SK-N-SH treated with all-trans-retinoic acid at 6 μM for 48 hours (cell line): ENCODE measurements around the gene HIKESHI.

Experiments used
- ARNTL ChIP-seq: fragments of 450-650 bp; formaldehyde crosslinking; IDR thresholded peaks from 2 replicates; pipeline ENCODE4 v1.5.0; 2020; ENCODE audit warnings: low read depth, mild to moderate bottlenecking, moderate library complexity, borderline replicate concordance
- CREB5 ChIP-seq: fragments of 250-450 bp; sonication (Bioruptor Pico); IDR thresholded peaks from 2 replicates; pipeline ENCODE4 v1.5.1; 2020; ENCODE audit warnings: low read depth, mild to moderate bottlenecking, moderate library complexity
- CSDC2 ChIP-seq: fragments of 250-450 bp; sonication (Bioruptor Pico); IDR thresholded peaks from 2 replicates; pipeline ENCODE4 v1.5.0; 2020; ENCODE audit warnings: mild to moderate bottlenecking, moderate library complexity
- CSRNP3 ChIP-seq: fragments of 250-450 bp; sonication (Bioruptor Pico); IDR thresholded peaks from 2 replicates; pipeline ENCODE4 v1.5.1; 2021; ENCODE audit warnings: mild to moderate bottlenecking, moderate library complexity
- GLIS3 ChIP-seq: fragments of 250-450 bp; sonication (Bioruptor Pico); IDR thresholded peaks from 2 replicates; pipeline ENCODE4 v1.5.0; 2020; ENCODE audit warnings: mild to moderate bottlenecking, moderate library complexity
- PATZ1 ChIP-seq: fragments of 250-450 bp; sonication (Bioruptor Pico); IDR thresholded peaks from 2 replicates; pipeline ENCODE4 v1.8.0; 2020; ENCODE audit warnings: mild to moderate bottlenecking, moderate library complexity, borderline replicate concordance
- POU6F1 ChIP-seq: fragments of 250-450 bp; sonication (Bioruptor Pico); IDR thresholded peaks from 2 replicates; pipeline ENCODE4 v1.8.0; 2021; ENCODE audit warnings: low read depth, mild to moderate bottlenecking, moderate library complexity, borderline replicate concordance
- PPARA ChIP-seq: fragments of 250-450 bp; sonication (Bioruptor Pico); IDR thresholded peaks from 2 replicates; pipeline ENCODE4 v1.5.0; 2020; ENCODE audit warnings: mild to moderate bottlenecking, borderline replicate concordance
- TSHZ2 ChIP-seq: fragments of 250-450 bp; sonication (Bioruptor Pico); IDR thresholded peaks from 2 replicates; pipeline ENCODE4 v1.5.0; 2020; ENCODE audit warnings: mild to moderate bottlenecking, moderate library complexity
- ZC3H10 ChIP-seq: fragments of 250-450 bp; sonication (Bioruptor Pico); IDR thresholded peaks from 2 replicates; pipeline ENCODE4 v1.5.1; 2021; ENCODE audit warnings: mild to moderate bottlenecking, moderate library complexity
- ZFP30 ChIP-seq: fragments of 450-650 bp; formaldehyde crosslinking; IDR thresholded peaks from 2 replicates; pipeline ENCODE4 v1.5.0; 2022; ENCODE audit warnings: mild to moderate bottlenecking, moderate library complexity
- ZNF70 ChIP-seq: fragments of 450-650 bp; formaldehyde crosslinking; IDR thresholded peaks from 2 replicates; pipeline ENCODE4 v1.5.0; 2020; ENCODE audit warnings: mild to moderate bottlenecking, moderate library complexity
- ZNF8 ChIP-seq: fragments of 450-650 bp; formaldehyde crosslinking; IDR thresholded peaks from 2 replicates; pipeline ENCODE4 v1.5.0; 2020; ENCODE audit warnings: mild to moderate bottlenecking, moderate library complexity

GRCh38 chr11:86274503-86274902 lies 27.5 kb upstream of the HIKESHI start:
- no peak for TF ChIP-seq ZNF70 (CRISPR knock-in tag)
- TF ChIP-seq ZFP30 (CRISPR knock-in tag): no peak
- no peak for TF ChIP-seq CREB5
- TF ChIP-seq ARNTL: no peak
- TF ChIP-seq PATZ1 (CRISPR knock-in tag): no peak
- no peak for TF ChIP-seq ZNF8 (CRISPR knock-in tag)
- TF ChIP-seq GLIS3 (CRISPR knock-in tag): no peak
- no peak for TF ChIP-seq CSRNP3
- no peak for TF ChIP-seq ZC3H10 (CRISPR knock-in tag)
- no peak for TF ChIP-seq PPARA (CRISPR knock-in tag)
- no peak for TF ChIP-seq CSDC2
- TF ChIP-seq TSHZ2: no peak
- no peak for TF ChIP-seq POU6F1 (CRISPR knock-in tag)
